ENCODE results near the gene DGKI.

DNA sequence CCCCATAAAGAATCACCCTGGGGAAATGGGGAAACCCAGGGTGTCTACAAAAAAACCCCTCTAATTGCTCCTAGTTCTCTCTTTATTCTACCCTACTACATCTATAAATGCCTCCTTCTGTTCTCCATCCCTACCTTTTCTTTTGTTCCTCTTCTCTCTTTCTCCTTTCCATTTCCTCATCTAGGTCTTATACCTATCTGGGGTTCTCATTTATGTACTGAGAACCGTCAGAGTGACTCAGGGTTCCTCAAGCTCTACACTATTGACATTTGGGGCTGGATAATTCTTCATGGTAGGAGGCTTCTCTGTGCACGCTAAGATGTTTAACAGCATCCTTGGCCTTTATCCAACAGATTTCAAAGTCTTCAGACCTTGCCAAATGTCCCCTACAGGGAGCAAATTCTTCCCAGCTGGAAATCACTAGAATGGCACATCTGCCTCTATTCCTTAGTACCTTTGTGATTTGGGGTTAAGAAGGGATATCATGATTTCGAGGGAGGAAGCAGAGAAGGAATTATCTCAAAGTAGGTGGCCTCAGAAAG is 365.9 kb downstream of the DGKI start:
- TF ChIP-seq, protein P1, sequence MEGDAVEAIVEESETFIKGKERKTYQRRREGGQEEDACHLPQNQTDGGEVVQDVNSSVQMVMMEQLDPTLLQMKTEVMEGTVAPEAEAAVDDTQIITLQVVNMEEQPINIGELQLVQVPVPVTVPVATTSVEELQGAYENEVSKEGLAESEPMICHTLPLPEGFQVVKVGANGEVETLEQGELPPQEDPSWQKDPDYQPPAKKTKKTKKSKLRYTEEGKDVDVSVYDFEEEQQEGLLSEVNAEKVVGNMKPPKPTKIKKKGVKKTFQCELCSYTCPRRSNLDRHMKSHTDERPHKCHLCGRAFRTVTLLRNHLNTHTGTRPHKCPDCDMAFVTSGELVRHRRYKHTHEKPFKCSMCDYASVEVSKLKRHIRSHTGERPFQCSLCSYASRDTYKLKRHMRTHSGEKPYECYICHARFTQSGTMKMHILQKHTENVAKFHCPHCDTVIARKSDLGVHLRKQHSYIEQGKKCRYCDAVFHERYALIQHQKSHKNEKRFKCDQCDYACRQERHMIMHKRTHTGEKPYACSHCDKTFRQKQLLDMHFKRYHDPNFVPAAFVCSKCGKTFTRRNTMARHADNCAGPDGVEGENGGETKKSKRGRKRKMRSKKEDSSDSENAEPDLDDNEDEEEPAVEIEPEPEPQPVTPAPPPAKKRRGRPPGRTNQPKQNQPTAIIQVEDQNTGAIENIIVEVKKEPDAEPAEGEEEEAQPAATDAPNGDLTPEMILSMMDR (conservative IDR thresholded peaks at IDR 0.05 in 1 of 2, IDR thresholded peaks at IDR 0.05 in 1 of 2; ENCODE audit: low read depth in 1 of 2, low read length in 2 of 2), result no peak
- TF ChIP-seq EZH2 (IDR thresholded peaks at IDR 0.05; ENCODE audit: low read length, missing control alignments), result no peak
